Measurements from ENCODE around the gene ZNF555. TPM values are rescaled to one million over a fixed set of nuclear protein-coding genes. Genes with fewer than 3 reads are reported as not detected.

ZNF555 gene
- total and polyA plus RNA-seq, 2 donors (not counting 1 experiment from before 2014, with no cell fraction given): 5.0 to 5.9 TPM

- H3K79me2 ChIP-seq (ENCODE audit: control insufficient read depth, insufficient read depth, low read length): no peaks in the 10 kb centered on the region
- H3K27ac ChIP-seq (ENCODE audit: insufficient read depth, low read length): no peak overlapping the region
- no peaks in the 10 kb centered on the region for H3K27me3 ChIP-seq (ENCODE audit: control insufficient read depth, insufficient read depth, low read length)
- H3K9ac ChIP-seq (ENCODE audit: insufficient read depth, low read length): no peak overlapping the region
- no peaks in the 10 kb centered on the region for H3K4me1 ChIP-seq (ENCODE audit: control insufficient read depth, extremely low read depth, insufficient read depth, low read length)
- DNase-seq (ENCODE audit: low read depth in 2 of 2): no peak
- no peaks in the 10 kb centered on the region for H4K20me1 ChIP-seq (ENCODE audit: control insufficient read depth, extremely low read depth, insufficient read depth, low read length)
- TF ChIP-seq EZH2 (IDR thresholded peaks at IDR 0.05; ENCODE audit: low read length, missing control alignments) (no peak), CTCF (conservative IDR thresholded peaks at IDR 0.05 in 1 of 2, IDR thresholded peaks at IDR 0.05 in 1 of 2; ENCODE audit: low read depth in 1 of 2, low read length in 2 of 2) (no peak)
- H3K36me3 ChIP-seq (ENCODE audit: control insufficient read depth, insufficient read depth, low read length): peaks cover 28% of the 10 kb centered on the region
- H3K9me3 ChIP-seq (ENCODE audit: control insufficient read depth, insufficient read depth, low read depth, low read length): no peaks in the 10 kb centered on the region
- H2AFZ ChIP-seq (ENCODE audit: low read length): no peak overlapping the region
- no peak overlapping the region for H3K4me3 ChIP-seq (replicated peaks in 1 of 4; ENCODE audit: control extremely low read depth in 1 of 4, insufficient read depth in 1 of 4, low read depth in 3 of 4, low read length in 4 of 4)
- H3K4me2 ChIP-seq (ENCODE audit: extremely low read depth, insufficient read depth, low read length): no peak overlapping the region
Observed at GRCh38 chr19:2805261-2805900, 35.9 kb upstream of the ZNF555 start.

- Histone ChIP-seq H3K4me3 (replicated peaks in 1 of 4; ENCODE audit: control extremely low read depth in 1 of 4, insufficient read depth in 1 of 4, low read depth in 3 of 4, low read length in 4 of 4) (no peak overlapping the region), H4K20me1 (ENCODE audit: control insufficient read depth, extremely low read depth, insufficient read depth, low read length) (no peaks in the 10 kb centered on the region), H3K4me2 (ENCODE audit: extremely low read depth, insufficient read depth, low read length) (no peak overlapping the region), H3K9me3 (ENCODE audit: control insufficient read depth, insufficient read depth, low read depth, low read length) (no peaks in the 10 kb centered on the region), H2AFZ (ENCODE audit: low read length) (no peak overlapping the region), H3K27me3 (ENCODE audit: control insufficient read depth, insufficient read depth, low read length) (no peaks in the 10 kb centered on the region), H3K4me1 (ENCODE audit: control insufficient read depth, extremely low read depth, insufficient read depth, low read length) (no peaks in the 10 kb centered on the region), H3K27ac (ENCODE audit: insufficient read depth, low read length) (no peak overlapping the region), H3K79me2 (ENCODE audit: control insufficient read depth, insufficient read depth, low read length) (no peaks in the 10 kb centered on the region), H3K9ac (ENCODE audit: insufficient read depth, low read length) (no peak overlapping the region), H3K36me3 (ENCODE audit: control insufficient read depth, insufficient read depth, low read length) (peaks cover 22% of the 10 kb centered on the region)
- no peak for TF ChIP-seq EZH2 (IDR thresholded peaks at IDR 0.05; ENCODE audit: low read length, missing control alignments)
- TF ChIP-seq CTCF (conservative IDR thresholded peaks at IDR 0.05 in 1 of 2, IDR thresholded peaks at IDR 0.05 in 1 of 2; ENCODE audit: low read depth in 1 of 2, low read length in 2 of 2): no peak
- DNase-seq (ENCODE audit: low read depth in 2 of 2): no peak
Observed at GRCh38 chr19:2805991-2806649, 35.2 kb upstream of the ZNF555 start.

- H3K36me3 ChIP-seq (ENCODE audit: control insufficient read depth, insufficient read depth, low read length): peaks cover 22% of the 10 kb centered on the region
- H3K79me2 ChIP-seq (ENCODE audit: control insufficient read depth, insufficient read depth, low read length): no peaks in the 10 kb centered on the region
- TF ChIP-seq CTCF (conservative IDR thresholded peaks at IDR 0.05 in 1 of 2, IDR thresholded peaks at IDR 0.05 in 1 of 2; ENCODE audit: low read depth in 1 of 2, low read length in 2 of 2) (no peak), EZH2 (IDR thresholded peaks at IDR 0.05; ENCODE audit: low read length, missing control alignments) (no peak)
Observed at GRCh38 chr19:2806736-2807378, 34.4 kb upstream of the ZNF555 start.

More at GRCh38 chr19:2806736-2807378, 34.4 kb upstream of the ZNF555 start:
- Histone ChIP-seq H4K20me1 (ENCODE audit: control insufficient read depth, extremely low read depth, insufficient read depth, low read length) (no peaks in the 10 kb centered on the region), H3K27ac (ENCODE audit: insufficient read depth, low read length) (no peak overlapping the region), H3K4me2 (ENCODE audit: extremely low read depth, insufficient read depth, low read length) (no peak overlapping the region), H3K9ac (ENCODE audit: insufficient read depth, low read length) (no peak overlapping the region), H3K27me3 (ENCODE audit: control insufficient read depth, insufficient read depth, low read length) (no peaks in the 10 kb centered on the region), H3K9me3 (ENCODE audit: control insufficient read depth, insufficient read depth, low read depth, low read length) (no peaks in the 10 kb centered on the region), H3K4me3 (replicated peaks in 1 of 4; ENCODE audit: control extremely low read depth in 1 of 4, insufficient read depth in 1 of 4, low read depth in 3 of 4, low read length in 4 of 4) (no peak overlapping the region), H2AFZ (ENCODE audit: low read length) (no peak overlapping the region), H3K4me1 (ENCODE audit: control insufficient read depth, extremely low read depth, insufficient read depth, low read length) (no peaks in the 10 kb centered on the region)
- no peak for DNase-seq (ENCODE audit: low read depth in 2 of 2)

Measured in fibroblast of lung (primary cell).